ENCODE data around the gene CLGN.

GRCh38 chr4:140344621-140345020 lies 82.8 kb downstream of the CLGN start:
- no peak for TF ChIP-seq CTCF (IDR thresholded peaks at IDR 0.05)
- TF ChIP-seq POLR2A (IDR thresholded peaks at IDR 0.05) = no peak

Data from vagina (tissue), 2 donors.